Natural killer cell (primary cell): ENCODE measurements around the gene MORN5. TPM values are rescaled to one million over a fixed set of nuclear protein-coding genes. Genes with fewer than 3 reads are reported as not detected.

ENCODE experiments used
- ATAC-seq, 3 donors: fragments of 150-1000 bp in 2 of 3; fragments of 200-7000 bp in 1 of 3; cut with Tn5 transposase; 1 replicate in 1 of 3; 2 replicates in 2 of 3; pipeline ENCODE4 v1.10.0; 2021; ENCODE audit warnings: mild to moderate bottlenecking in 2 of 3, moderate library complexity in 2 of 3
- DNase-seq, 2 donors: peaks; one replicate each; pipeline versions ENCODE4 v3.0.0 to v3.0.0-alpha.2; 2013 to 2021; ENCODE audit warnings: mixed read lengths in 1 of 2
- H3K27ac ChIP-seq: one replicate; pipeline ENCODE4 v1.5.1; 2013; ENCODE audit warnings: mild to moderate bottlenecking, low read length
- H3K27me3 ChIP-seq: one replicate; pipeline ENCODE4 v1.6.1; 2013; ENCODE audit warnings: low read length; ENCODE audit not compliant: control insufficient read depth, insufficient read depth
- H3K36me3 ChIP-seq: one replicate; pipeline ENCODE4 v1.6.1; 2013; ENCODE audit warnings: low read length; ENCODE audit not compliant: control insufficient read depth, insufficient read depth
- H3K4me1 ChIP-seq: one replicate; pipeline ENCODE4 v1.6.1; 2013; ENCODE audit warnings: low read length; ENCODE audit not compliant: control insufficient read depth, insufficient read depth
- H3K4me3 ChIP-seq: one replicate; pipeline ENCODE4 v1.5.1; 2013; ENCODE audit warnings: low read length
- H3K9me3 ChIP-seq: one replicate; pipeline ENCODE4 v1.6.1; 2013; ENCODE audit warnings: low read length; ENCODE audit not compliant: control insufficient read depth, insufficient read depth
- H3K27ac Mint-ChIP-seq, 2 donors: one replicate each; pipeline ENCODE4 v1.8.0; 2022; ENCODE audit warnings: mild to moderate bottlenecking in 2 of 2, mixed read lengths in 2 of 2, moderate library complexity in 1 of 2
- H3K27me3 Mint-ChIP-seq, 2 donors: one replicate each; pipeline ENCODE4 v1.8.0; 2022; ENCODE audit warnings: low read depth in 2 of 2, mixed read lengths in 2 of 2
- H3K36me3 Mint-ChIP-seq: one replicate; pipeline ENCODE4 v1.8.0; 2022; ENCODE audit warnings: mixed read lengths
- H3K4me1 Mint-ChIP-seq, 2 donors: one replicate each; pipeline ENCODE4 v1.8.0; 2022; ENCODE audit warnings: mixed read lengths in 2 of 2
- H3K4me3 Mint-ChIP-seq: one replicate; pipeline ENCODE4 v1.8.0; 2022; ENCODE audit warnings: mild to moderate bottlenecking, moderate library complexity, mixed read lengths
- H3K9me3 Mint-ChIP-seq, 2 donors: one replicate each; pipeline ENCODE4 v1.8.0; 2022; ENCODE audit warnings: mixed read lengths in 2 of 2
- CTCF ChIP-seq: fragments of 200-600 bp; IDR thresholded peaks from one replicate; pipeline ENCODE4 v1.8.0; 2022; ENCODE audit warnings: antibody characterized with exemption
- WGBS: methylation state at CpG from one replicate; pipeline ENCODE4 v1.1.7; 2013; ENCODE audit warnings: missing lambda C conversion rate; ENCODE audit not compliant: insufficient coverage; 5-methylcytosine and 5-hydroxymethylcytosine counted together
- intact Hi-C: fragments of 100-400 bp; cut with micrococcal nuclease; formaldehyde crosslinking; loops from one replicate; pipeline ENCODE4 v1.14.2; 2022
- total RNA-seq, 4 donors: library from RNA; stranded (reverse); fragments of 120-200 nt in 1 of 4; gene quantifications; one replicate each; pipeline versions ENCODE4 v1.2.3 to v1.2.4, GENCODE V29; 2013 to 2022

The MORN5 gene
- total RNA-seq, 3 donors from 2014 or later (not counting 1 experiment from before 2014, with no cell fraction given), result not detected

GRCh38 chr9:122119166-122119521 is 40.6 kb upstream of the MORN5 start:
- Mint-ChIP-seq H3K27ac (no peak overlapping the region), H3K36me3 (no peaks in the 10 kb centered on the region), H3K9me3 (no peaks in the 10 kb centered on the region), H3K4me1 (peaks cover 0 to 5% of the 10 kb centered on the region in 2 donors), H3K27me3 (peaks cover 2 to 4% of the 10 kb centered on the region in 2 donors), H3K4me3 (no peak overlapping the region)
- no peak for DNase-seq
- H3K36me3 ChIP-seq, result no peaks in the 10 kb centered on the region
- no peak overlapping the region for H3K4me3 ChIP-seq
- no peaks in the 10 kb centered on the region for H3K9me3 ChIP-seq
- no peak overlapping the region for H3K27ac ChIP-seq
- no peaks in the 10 kb centered on the region for H3K4me1 ChIP-seq
- TF ChIP-seq CTCF, result no peak
- no peak for ATAC-seq
- 90% methylated on average over 13 of the region's 13 CpGs for WGBS
- intact Hi-C loops, result no loop called here
- no peaks in the 10 kb centered on the region for H3K27me3 ChIP-seq

DNA sequence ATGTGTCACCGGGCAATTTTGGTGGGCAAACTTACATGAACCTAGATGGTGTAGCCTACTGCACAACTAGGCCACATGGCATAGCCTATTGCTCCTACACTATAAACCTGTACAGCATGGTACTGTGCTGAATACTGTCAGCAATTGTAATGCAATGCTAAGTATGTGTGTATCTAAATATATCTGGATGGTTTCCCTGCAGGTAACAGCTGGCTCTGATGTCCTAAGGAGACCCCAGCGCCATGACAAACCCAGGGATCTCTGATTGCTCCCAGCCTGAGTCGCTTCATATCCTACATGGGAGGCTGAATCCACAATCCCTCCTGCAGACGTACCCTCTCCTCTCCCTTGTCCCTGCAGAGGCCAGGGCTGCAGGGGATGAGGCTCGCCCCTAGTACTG is 40.0 kb upstream of the MORN5 start:
- Histone ChIP-seq H3K36me3 (no peaks in the 10 kb centered on the region), H3K4me3 (no peak overlapping the region), H3K9me3 (no peaks in the 10 kb centered on the region), H3K4me1 (no peaks in the 10 kb centered on the region), H3K27me3 (no peaks in the 10 kb centered on the region), H3K27ac (no peak overlapping the region)
- Mint-ChIP-seq H3K4me3 (no peak overlapping the region), H3K4me1 (peaks cover under 1 to 5% of the 10 kb centered on the region in 2 donors), H3K36me3 (no peaks in the 10 kb centered on the region), H3K27ac (no peak overlapping the region), H3K9me3 (no peaks in the 10 kb centered on the region), H3K27me3 (peaks cover 3 to 8% of the 10 kb centered on the region in 2 donors)
- ATAC-seq (no peak), DNase-seq (no peak)
- TF ChIP-seq CTCF, result no peak
- intact Hi-C loops, result loop anchor here (10.0 kb wide), 1 partner anchor 145 kb away; the partner anchor contains the start of genes MRRF and RBM18
- 87% methylated on average over 5 of the region's 5 CpGs for WGBS

- H3K27ac Mint-ChIP-seq, result no peak overlapping the region
- no peak overlapping the region for H3K4me3 Mint-ChIP-seq
- Histone ChIP-seq H3K4me1 (peaks cover 4% of the 10 kb centered on the region), H3K4me3 (no peak overlapping the region), H3K9me3 (no peaks in the 10 kb centered on the region), H3K36me3 (no peaks in the 10 kb centered on the region), H3K27me3 (peaks cover 3% of the 10 kb centered on the region), H3K27ac (no peak overlapping the region)
- DNase-seq (no peak), ATAC-seq (no peak)
- peaks cover 5 to 16% of the 10 kb centered on the region in 2 donors for H3K27me3 Mint-ChIP-seq
- H3K4me1 Mint-ChIP-seq, result peaks cover 8 to 12% of the 10 kb centered on the region in 2 donors
- intact Hi-C loops, result loop anchor here (10.0 kb wide), 1 partner anchor 144 kb away; the partner anchor contains the start of genes MRRF and RBM18
- H3K36me3 Mint-ChIP-seq, result no peaks in the 10 kb centered on the region
- 82% methylated on average over 10 of the region's 10 CpGs for WGBS
- TF ChIP-seq CTCF, result no peak
- no peaks in the 10 kb centered on the region for H3K9me3 Mint-ChIP-seq
These were observed 39.2 kb upstream of the MORN5 start for GRCh38 chr9:122120316-122121071.
